Measurements from ENCODE around the gene TNFRSF4. TPM values are rescaled to one million over a fixed set of nuclear protein-coding genes. Genes with fewer than 3 reads are reported as not detected.

The TNFRSF4 gene
- total and polyA plus RNA-seq, 9 of the 15 experiments (the other 6 are each of a cell fraction or from before 2014, with no cell fraction given): 0.07 to 0.44 (median 0.19) TPM; not detected in 5

GRCh38 chr1:1229770-1230169 lies 15.8 kb upstream of the TNFRSF4 start:
- Histone ChIP-seq H3K4me3 (no peak overlapping the region), H3K9me1 (ENCODE audit: control insufficient read depth, insufficient read depth, low read length) (no peaks in the 10 kb centered on the region), H3K79me2 (ENCODE audit: control insufficient read depth, insufficient read depth, low read length) (peaks cover 94% of the 10 kb centered on the region), H3K27ac (ENCODE audit: extremely low read depth, low read depth, low read length) (no peak overlapping the region; the same call in 2 of the 3 replicates), H3K9ac (ENCODE audit: insufficient read depth in 1 of 2, low read depth in 2 of 2, low read length in 2 of 2) (peak overlapping the region in 1 of 2 experiments; percentile 99; a peak in 2 of 4 replicates), H3K4me1 (replicated peaks in 1 of 2; ENCODE audit: control insufficient read depth in 2 of 2, insufficient read depth in 2 of 2, low read length in 2 of 2) (peaks cover 6 to 82% of the 10 kb centered on the region in 2 experiments; a peak in 4 of 5 replicates), H3K27me3 (ENCODE audit: control insufficient read depth in 2 of 2, insufficient read depth in 2 of 2, low read length in 2 of 2) (no peaks in the 10 kb centered on the region), H3K36me3 (ENCODE audit: control insufficient read depth, insufficient read depth, low read length) (peaks cover 68% of the 10 kb centered on the region; the same call in 2 of the 3 replicates), H3K9me3 (replicated peaks; ENCODE audit: control insufficient read depth, insufficient read depth, low read depth, low read length) (peaks cover 9% of the 10 kb centered on the region), H2AFZ (ENCODE audit: low read depth, low read length) (no peak overlapping the region), H4K20me1 (replicated peaks; ENCODE audit: control insufficient read depth, insufficient read depth, low read length) (peaks cover 6% of the 10 kb centered on the region; the same call in 1 of the 2 replicates), H3K4me2 (ENCODE audit: insufficient read depth, low read length) (no peak overlapping the region)
- DNase-seq (ENCODE audit: extremely low read depth in 1 of 4, low spot score in 3 of 4): no peak
- ATAC-seq: no peak
- intact Hi-C loops (cut with micrococcal nuclease): loop anchor here (5.0 kb wide), 1 partner anchor 107 kb away; no protein-coding TSS in a partner anchor
- in situ Hi-C loops (cut with MboI): no loop called here
- CTCF ChIA-PET (ENCODE audit: low intra/inter-chr PET ratio): no interaction called here
- FAIRE-seq: no peak
- TF ChIP-seq MAX (CRISPR knock-in tag; IDR thresholded peaks at IDR 0.05): peak; percentile 52; the same call in 1 of the 2 replicates
- no peak for TF ChIP-seq ZKSCAN3 (CRISPR knock-in tag; IDR thresholded peaks at IDR 0.05)
- TF ChIP-seq PTTG1 (tag; IDR thresholded peaks at IDR 0.05; ENCODE audit: low read depth): no peak
- peak; percentile 14; the same call in 1 of the 2 replicates for TF ChIP-seq ZNF143 (CRISPR knock-in tag; IDR thresholded peaks at IDR 0.05)
- TF ChIP-seq RBFOX2 (IDR thresholded peaks at IDR 0.05; ENCODE audit: low read depth, low read length): peak; percentile 66
- no peak for TF ChIP-seq ZNF436 (CRISPR knock-in tag; IDR thresholded peaks at IDR 0.05)
- 0 out of 4 replicates have a peak, but pooled peaks of 1 of the 2 experiments have one; percentile 26 for TF ChIP-seq FOXA3 (CRISPR knock-in tag; conservative IDR thresholded peaks at IDR 0.05 in 1 of 2, IDR thresholded peaks at IDR 0.05 in 1 of 2)
- TF ChIP-seq CC2D1A (IDR thresholded peaks at IDR 0.05): no peak
- no peak for TF ChIP-seq BCLAF1 (IDR thresholded peaks at IDR 0.05; ENCODE audit: borderline replicate concordance in 1 of 2, control insufficient read depth in 1 of 2, low read depth in 2 of 2, low read length in 1 of 2)
- TF ChIP-seq TCF15 (CRISPR knock-in tag; IDR thresholded peaks at IDR 0.05): no peak
- peak; percentile 51; the same call in 1 of the 2 replicates for TF ChIP-seq POLR2G (IDR thresholded peaks at IDR 0.05; ENCODE audit: low read depth, low read length)
- TF ChIP-seq COPS2 (conservative IDR thresholded peaks at IDR 0.05): no peak
- POLR2A ChIA-PET: interaction anchor here (0.6 to 2.2 kb wide), 7 partner anchors 8 to 787 kb away, joined by 3 to 12 read pairs (median 3); no protein-coding TSS in a partner anchor
- 92% methylated on average over 19 of the region's 19 CpGs for WGBS (ENCODE audit: insufficient coverage, low coverage, missing lambda C conversion rate)
- BruUV-seq (replicated peaks): no TSS peak

Measured in K562 (cell line).